Coronary artery (tissue), 2 donors: ENCODE data around the gene CCSER1.

Experiments
- DNase-seq: peaks from one replicate; pipeline ENCODE4 v3.0.0-alpha.2; 2017; ENCODE audit warnings: low spot score
- H3K27ac ChIP-seq, 2 donors: fragments of 200-600 bp; sonication (generic); one replicate each; pipeline ENCODE4 v1.5.1; 2016 to 2019
- H3K4me3 ChIP-seq: fragments of 200-600 bp; sonication (generic); 2 replicates; pipeline ENCODE4 v1.5.1; 2016; ENCODE audit warnings: mild to moderate bottlenecking, moderate library complexity
- TF ChIP-seq, protein P1 (sequence below): fragments of 200-600 bp; sonication (generic); IDR thresholded peaks from one replicate; pipeline ENCODE4 v1.5.1; 2019; ENCODE audit warnings: antibody characterized with exemption

The CCSER1 gene

DNA sequence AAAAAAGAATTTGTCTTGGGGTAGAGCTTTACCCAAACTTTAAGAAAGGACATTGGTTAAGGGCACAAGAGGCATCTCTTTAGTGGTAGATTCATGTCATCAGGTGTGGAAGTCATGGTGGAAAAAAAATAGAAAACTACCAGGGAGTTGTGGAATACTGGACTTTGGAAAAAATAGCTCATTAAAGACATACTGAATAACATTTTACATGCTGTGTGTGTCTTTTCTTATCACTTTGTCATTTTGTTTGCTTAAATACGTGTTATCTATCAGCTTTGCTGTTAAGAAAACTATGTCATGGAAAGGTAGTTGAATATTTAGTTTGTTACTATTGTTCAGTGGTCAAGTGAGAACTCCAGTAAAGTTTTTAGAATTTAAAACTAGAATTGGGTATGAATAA lies 147.0 kb downstream of the CCSER1 start:
- H3K27ac ChIP-seq: no peak overlapping the region
- no peak overlapping the region for H3K4me3 ChIP-seq
- TF ChIP-seq, protein P1, sequence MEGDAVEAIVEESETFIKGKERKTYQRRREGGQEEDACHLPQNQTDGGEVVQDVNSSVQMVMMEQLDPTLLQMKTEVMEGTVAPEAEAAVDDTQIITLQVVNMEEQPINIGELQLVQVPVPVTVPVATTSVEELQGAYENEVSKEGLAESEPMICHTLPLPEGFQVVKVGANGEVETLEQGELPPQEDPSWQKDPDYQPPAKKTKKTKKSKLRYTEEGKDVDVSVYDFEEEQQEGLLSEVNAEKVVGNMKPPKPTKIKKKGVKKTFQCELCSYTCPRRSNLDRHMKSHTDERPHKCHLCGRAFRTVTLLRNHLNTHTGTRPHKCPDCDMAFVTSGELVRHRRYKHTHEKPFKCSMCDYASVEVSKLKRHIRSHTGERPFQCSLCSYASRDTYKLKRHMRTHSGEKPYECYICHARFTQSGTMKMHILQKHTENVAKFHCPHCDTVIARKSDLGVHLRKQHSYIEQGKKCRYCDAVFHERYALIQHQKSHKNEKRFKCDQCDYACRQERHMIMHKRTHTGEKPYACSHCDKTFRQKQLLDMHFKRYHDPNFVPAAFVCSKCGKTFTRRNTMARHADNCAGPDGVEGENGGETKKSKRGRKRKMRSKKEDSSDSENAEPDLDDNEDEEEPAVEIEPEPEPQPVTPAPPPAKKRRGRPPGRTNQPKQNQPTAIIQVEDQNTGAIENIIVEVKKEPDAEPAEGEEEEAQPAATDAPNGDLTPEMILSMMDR: no peak
- no peak for DNase-seq

DNA sequence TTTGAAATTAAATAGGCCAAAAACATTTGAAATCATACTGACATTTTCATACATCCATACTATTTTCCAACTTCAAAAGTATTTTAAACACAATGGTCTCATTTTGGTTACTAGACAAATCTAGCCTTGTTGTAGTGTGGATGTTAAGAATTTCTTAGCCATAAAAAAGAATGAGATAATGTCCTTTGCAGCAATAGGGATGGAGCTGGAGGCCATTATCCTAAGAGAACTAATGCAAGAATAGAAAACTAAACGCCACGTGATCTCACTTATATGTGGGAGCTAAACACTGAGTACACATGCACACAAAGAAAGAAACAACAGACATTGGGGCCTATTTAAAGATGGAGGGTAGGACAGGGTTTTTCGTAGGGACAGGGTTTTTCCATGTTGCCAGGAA lies 153.8 kb downstream of the CCSER1 start:
- Histone ChIP-seq H3K4me3 (no peak overlapping the region), H3K27ac (no peak overlapping the region)
- DNase-seq: no peak
- TF ChIP-seq, protein P1: no peak

DNA sequence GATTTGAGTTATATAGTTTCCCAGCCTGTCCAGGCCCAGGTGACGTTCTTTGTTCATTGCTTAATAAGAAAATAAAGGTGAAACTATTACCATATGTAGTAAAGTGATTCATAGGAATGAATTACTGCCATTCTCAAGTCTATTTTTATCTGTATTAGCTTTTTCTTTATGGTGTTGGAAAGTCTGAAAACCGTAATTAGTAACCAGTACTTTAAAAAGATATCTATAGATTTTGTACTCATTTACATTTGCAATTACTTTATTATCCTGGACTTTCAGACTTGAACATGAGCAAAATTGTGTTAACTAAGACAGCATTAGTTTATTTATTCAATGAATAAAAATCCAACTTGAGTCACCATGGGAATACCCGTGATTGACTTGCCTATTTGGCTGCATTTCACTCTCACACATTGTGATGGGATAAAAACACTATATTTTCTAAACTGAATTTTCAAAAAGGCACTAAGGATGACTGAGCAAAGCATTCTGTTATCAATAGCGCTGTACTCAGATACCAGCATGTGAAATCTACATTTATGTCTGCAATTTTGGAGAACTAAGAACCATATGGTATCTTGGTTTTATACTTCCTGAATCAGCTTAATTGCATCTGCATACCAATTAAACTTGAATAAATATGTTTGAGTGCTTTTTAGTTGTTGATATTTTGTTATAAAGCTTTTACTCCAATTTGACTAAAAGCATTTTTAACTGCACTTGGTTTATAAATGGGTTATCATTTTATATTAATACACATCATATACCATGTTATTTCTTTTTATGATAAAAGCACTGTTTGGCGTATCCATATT lies 154.6 kb downstream of the CCSER1 start:
- Histone ChIP-seq H3K27ac (no peak overlapping the region), H3K4me3 (no peak overlapping the region)
- DNase-seq: no peak
- TF ChIP-seq, protein P1: no peak

- Histone ChIP-seq H3K4me3 (no peak overlapping the region), H3K27ac (no peak overlapping the region)
- TF ChIP-seq, protein P1: no peak
- DNase-seq: no peak
Measured at GRCh38 chr4:90290345-90290744, 163.2 kb downstream of the CCSER1 start.

DNA sequence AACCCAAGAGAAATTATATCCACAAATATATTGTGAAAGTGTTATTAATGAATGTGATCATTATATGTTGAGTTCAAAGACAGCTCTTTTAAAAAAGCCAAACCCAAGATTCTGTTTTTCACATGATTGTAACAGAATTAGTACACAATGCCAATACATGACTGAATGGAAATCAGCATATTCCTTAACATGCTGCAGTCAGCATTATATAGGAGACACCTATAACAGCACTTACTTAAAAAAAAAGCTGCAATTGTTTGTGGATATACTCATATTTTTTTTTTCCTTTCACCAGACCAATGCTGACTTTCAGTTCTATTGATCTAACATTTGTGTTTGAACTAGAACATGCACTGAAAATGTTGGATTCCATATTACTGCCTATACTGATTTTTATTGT lies 165.2 kb downstream of the CCSER1 start:
- no peak overlapping the region for H3K27ac ChIP-seq
- TF ChIP-seq, protein P1: no peak
- no peak overlapping the region for H3K4me3 ChIP-seq
- DNase-seq: no peak

DNA sequence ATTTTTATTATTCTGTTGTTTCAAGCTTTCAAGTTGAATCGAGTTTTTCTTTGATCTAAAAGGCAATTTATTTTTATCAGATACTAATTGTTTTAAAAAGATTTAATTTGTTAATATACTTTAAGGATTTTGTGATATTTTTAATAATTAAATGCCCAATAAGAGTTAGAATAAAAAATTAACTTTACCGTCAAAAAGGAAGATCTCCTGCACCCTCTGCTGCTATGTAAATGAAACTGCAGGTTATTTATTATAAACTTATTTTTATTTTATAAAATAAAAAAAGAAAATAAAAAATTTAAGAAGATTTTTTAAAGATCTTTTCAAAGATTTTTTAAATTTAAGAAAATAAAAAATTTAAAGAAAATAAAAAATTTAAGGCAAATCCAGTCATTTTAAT lies 166.1 kb downstream of the CCSER1 start:
- no peak overlapping the region for H3K27ac ChIP-seq
- no peak overlapping the region for H3K4me3 ChIP-seq
- DNase-seq: no peak
- TF ChIP-seq, protein P1: no peak

DNA sequence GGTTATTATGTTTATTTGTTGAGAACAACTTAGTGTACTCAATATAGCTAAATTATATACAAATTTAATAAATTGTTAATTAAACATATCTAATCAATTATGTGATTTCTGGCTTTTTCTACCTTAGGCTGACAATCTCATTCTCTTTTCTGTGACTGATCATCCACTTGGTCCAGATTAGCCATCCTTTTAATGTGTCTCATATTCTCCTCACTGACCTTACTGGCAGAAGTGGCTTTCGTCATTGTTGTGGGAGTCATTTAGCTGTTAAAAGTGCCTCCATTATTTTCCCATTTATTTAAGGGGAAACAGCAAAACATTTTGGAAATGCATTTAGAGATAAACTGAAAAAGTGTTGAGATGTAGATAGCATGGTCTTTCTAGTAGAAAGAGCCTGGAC lies 172.2 kb downstream of the CCSER1 start:
- TF ChIP-seq, protein P1: no peak
- Histone ChIP-seq H3K4me3 (no peak overlapping the region), H3K27ac (no peak overlapping the region)
- DNase-seq: no peak
